DMS53 treated with DMSO at 0.1 percent for 48 hours (cell line): ENCODE data around the gene GDNF.
"Not testable (repeated sequence)": the region's sequence is repeated elsewhere in the genome, so short reads cannot be mapped to it uniquely, and the experiment has no call there.

Experiments used
- DNase-seq: peaks from one replicate; lab custom pipeline; 2025; ENCODE audit not compliant: unreplicated experiment; lab: John Stamatoyannopoulos, UW

The GDNF gene

GRCh38 chr5:37839407-37840052, at the start of gene GDNF:
GDNF (minus strand) TSS chr5:37840041; CDS start chr5:37834796, 5,245 bp downstream.
- peak; percentile 26 for DNase-seq

GRCh38 chr5:37888476-37888875, 48.6 kb upstream of the GDNF start:
- no peak for DNase-seq

- DNase-seq = no peak
Measured at GRCh38 chr5:37886242-37886905, 46.5 kb upstream of the GDNF start.

- DNase-seq = no peak
Measured at GRCh38 chr5:37882636-37883035, 42.8 kb upstream of the GDNF start.

- DNase-seq = no peak
Measured at GRCh38 chr5:37881359-37881758, 41.5 kb upstream of the GDNF start.

GRCh38 chr5:37876943-37877342, 37.1 kb upstream of the GDNF start:
- no peak for DNase-seq

- no peak for DNase-seq
Measured at GRCh38 chr5:37876245-37876644, 36.4 kb upstream of the GDNF start.

GRCh38 chr5:37875051-37875787, 35.4 kb upstream of the GDNF start:
- no peak for DNase-seq

- DNase-seq = no peak
Measured at GRCh38 chr5:37873988-37874387, 34.1 kb upstream of the GDNF start.

- no peak for DNase-seq
Measured at GRCh38 chr5:37871023-37871815, 31.4 kb upstream of the GDNF start.

GRCh38 chr5:37869216-37869615, 29.4 kb upstream of the GDNF start:
- no peak for DNase-seq

- no peak for DNase-seq
Measured at GRCh38 chr5:37867654-37868053, 27.8 kb upstream of the GDNF start.

- DNase-seq = not testable (repeated sequence)
Measured at GRCh38 chr5:37862907-37863306, 23.1 kb upstream of the GDNF start.

- DNase-seq = no peak
Measured at GRCh38 chr5:37860206-37860605, 20.4 kb upstream of the GDNF start.

GRCh38 chr5:37859805-37860204, 20.0 kb upstream of the GDNF start:
- DNase-seq = no peak

GRCh38 chr5:37858250-37858649, 18.4 kb upstream of the GDNF start:
- no peak for DNase-seq

- no peak for DNase-seq
Measured at GRCh38 chr5:37857696-37858095, 17.9 kb upstream of the GDNF start.

GRCh38 chr5:37855438-37855837, 15.6 kb upstream of the GDNF start:
- DNase-seq = no peak

GRCh38 chr5:37851305-37851704, 11.5 kb upstream of the GDNF start:
- no peak for DNase-seq

GRCh38 chr5:37850226-37850865, 10.5 kb upstream of the GDNF start:
- no peak for DNase-seq

GRCh38 chr5:37849641-37850040, 9.8 kb upstream of the GDNF start:
- DNase-seq = no peak
